HG02943 (cell line): Measurements from ENCODE around the gene EDC4.

Experiments used
- ATAC-seq: cut with Tn5 transposase; IDR thresholded peaks from one replicate; pipeline ENCODE4 v1.9.1; 2021; ENCODE audit warnings: mild to moderate bottlenecking, low read depth, moderate library complexity; ENCODE audit not compliant: unreplicated experiment

Gene EDC4

GRCh38 chr16:67926181-67926750 is 53.4 kb downstream of the EDC4 start:
- ATAC-seq, result no peak

DNA sequence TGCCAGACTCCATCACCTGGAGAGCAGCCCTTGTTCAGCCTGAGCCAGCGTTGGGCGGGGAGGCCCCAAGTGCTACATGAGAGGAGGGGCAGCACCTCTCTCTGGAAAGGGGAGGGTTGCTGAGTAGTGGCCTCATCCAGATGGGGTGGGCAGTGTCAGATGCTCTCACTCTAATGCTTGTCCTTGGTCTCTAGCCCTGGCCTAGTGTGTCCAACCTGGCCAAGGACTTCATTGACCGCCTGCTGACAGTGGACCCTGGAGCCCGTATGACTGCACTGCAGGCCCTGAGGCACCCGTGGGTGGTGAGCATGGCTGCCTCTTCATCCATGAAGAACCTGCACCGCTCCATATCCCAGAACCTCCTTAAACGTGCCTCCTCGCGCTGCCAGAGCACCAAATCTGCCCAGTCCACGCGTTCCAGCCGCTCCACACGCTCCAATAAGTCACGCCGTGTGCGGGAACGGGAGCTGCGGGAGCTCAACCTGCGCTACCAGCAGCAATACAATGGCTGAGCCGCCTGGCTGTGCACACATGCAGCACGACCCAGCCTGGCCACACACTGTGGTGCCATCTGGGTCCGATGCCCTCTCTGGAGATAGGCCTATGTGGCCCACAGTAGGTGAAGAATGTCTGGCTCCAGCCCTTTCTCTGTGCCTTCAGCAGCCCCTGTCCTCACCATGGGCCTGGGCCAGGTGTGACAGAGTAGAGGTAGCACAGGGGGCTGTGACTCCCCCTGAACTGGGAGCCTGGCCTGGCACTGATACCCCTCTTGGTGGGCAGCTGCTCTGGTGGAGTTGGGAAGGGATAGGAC is 54.5 kb downstream of the EDC4 start:
- ATAC-seq, result no peak

DNA sequence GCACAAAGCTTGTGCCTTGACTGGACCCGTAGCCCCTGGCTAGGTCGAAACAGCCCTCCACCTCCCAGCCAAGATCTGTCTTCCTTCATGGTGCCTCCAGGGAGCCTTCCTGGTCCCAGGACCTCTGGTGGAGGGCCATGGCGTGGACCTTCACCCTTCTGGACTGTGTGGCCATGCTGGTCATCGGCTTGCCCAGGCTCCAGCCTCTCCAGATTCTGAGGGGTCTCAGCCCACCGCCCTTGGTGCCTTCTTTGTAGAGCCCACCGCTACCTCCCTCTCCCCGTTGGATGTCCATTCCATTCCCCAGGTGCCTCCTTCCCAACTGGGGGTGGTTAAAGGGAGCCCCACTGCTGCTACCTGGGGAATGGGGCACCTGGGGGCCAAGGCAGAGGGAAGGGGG is 55.3 kb downstream of the EDC4 start:
- ATAC-seq, result no peak

DNA sequence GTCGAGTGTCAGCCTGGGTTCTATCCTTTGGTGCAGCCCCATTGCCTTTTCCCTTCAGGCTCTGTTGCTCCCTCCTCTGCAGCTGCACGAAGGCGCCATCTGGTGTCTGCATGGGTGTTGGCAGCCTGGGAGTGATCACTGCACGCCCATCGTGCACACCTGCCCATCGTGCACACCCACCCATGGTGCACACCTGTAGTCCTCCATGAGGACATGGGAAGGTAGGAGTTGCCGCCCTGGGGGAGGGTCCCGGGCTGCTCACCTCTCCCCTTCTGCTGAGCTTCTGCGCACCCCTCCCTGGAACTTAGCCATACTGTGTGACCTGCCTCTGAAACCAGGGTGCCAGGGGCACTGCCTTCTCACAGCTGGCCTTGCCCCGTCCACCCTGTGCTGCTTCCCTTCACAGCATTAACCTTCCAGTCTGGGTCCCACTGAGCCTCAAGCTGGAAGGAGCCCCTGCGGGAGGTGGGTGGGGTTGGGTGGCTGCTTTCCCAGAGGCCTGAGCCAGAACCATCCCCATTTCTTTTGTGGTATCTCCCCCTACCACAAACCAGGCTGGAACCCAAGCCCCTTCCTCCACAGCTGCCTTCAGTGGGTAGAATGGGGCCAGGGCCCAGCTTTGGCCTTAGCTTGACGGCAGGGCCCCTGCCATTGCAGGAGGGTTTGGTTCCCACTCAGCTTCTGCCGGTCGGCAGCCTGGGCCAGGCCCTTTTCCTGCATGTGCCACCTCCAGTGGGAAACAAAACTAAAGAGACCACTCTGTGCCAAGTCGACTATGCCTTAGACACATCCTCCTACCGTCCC is 55.9 kb downstream of the EDC4 start:
- no peak for ATAC-seq

DNA sequence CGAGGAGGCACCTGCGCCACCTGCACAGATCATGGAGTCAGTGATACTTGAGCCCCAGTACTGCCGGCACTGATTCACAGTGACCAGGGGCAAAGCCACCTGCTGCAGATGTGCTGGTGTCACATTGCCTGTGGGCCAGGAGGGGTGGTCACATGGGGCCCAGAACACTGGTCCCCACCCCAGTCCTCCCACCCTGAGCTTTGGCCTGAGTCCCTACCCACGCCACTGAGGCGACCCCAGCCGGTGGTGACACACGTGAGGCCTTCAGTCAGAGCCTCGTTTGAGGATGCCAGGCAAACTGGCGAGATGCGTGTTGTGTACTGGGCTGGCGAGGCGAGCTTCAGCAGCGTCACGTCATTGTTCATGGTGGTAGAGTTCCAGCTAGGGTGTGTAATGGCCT is 57.3 kb downstream of the EDC4 start:
- no peak for ATAC-seq

GRCh38 chr16:67930678-67931211 is 57.9 kb downstream of the EDC4 start:
- no peak for ATAC-seq
